NCI-H2196 (cell line): Measurements from ENCODE around the gene CHIT1.
"Not testable (repeated sequence)": the region's sequence is repeated elsewhere in the genome, so short reads cannot be mapped to it uniquely, and the experiment has no call there.

Source experiments
- DNase-seq: peaks from one replicate; lab custom pipeline; 2025; ENCODE audit not compliant: unreplicated experiment; lab: John Stamatoyannopoulos, UW

CHIT1 gene

DNA sequence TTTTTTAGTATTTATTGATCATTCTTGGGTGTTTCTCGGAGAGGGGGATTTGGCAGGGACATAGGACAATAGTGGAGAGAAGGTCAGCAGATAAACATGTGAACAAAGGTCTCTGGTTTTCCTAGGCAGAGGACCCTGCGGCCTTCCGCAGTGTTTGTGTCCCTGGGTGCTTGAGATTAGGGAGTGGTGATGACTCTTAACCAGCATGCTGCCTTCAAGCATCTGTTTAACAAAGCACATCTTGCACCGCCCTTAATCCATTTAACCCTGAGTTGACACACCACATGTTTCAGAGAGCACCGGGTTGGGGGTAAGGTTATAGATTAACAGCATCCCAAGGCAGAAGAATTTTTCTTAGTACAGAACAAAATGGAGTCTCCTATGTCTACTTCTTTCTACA, 36.7 kb upstream of the CHIT1 start:
- DNase-seq, result not testable (repeated sequence)

DNA sequence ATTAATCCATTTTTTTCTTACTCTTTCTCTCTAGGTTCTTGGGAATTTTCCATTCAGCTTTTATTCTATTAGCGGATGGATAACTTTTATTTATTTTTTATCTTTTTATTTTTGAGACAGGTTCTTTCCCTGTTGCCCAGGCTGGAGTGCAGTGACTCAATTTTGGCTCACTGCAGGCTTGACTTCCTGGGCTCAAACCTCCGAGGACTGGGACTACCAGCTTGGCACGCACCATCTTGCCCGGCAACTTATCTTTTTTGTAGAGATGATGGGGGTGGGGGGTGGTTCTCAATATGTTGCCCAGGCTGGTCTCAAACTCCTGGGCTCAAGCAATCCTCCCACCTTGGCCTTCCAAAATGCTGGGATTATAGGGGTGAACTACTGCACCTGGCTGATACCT, 36.1 kb upstream of the CHIT1 start:
- no peak for DNase-seq

DNA sequence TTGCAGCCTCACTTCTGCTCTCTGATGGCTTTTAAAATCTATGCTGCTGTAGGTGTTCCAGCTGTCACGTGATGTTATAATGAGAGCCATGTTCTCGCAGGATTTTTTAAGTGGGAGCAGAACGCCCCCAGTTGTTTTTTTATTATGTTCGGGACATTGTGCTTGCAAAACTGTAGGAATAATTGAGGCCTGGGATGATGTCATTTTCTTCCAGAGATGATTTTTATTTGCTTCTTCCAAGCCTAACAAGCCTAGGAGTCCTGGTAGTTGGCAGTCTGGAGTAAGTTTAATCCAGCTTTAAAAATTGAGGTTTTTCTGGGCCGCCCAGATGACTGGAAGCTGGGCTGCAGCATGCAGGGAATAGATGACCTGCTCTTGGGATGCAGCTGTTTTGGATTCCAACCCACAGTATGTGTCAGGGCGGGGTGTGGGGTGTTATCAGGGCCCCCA, 34.6 kb upstream of the CHIT1 start:
- DNase-seq, result no peak

DNA sequence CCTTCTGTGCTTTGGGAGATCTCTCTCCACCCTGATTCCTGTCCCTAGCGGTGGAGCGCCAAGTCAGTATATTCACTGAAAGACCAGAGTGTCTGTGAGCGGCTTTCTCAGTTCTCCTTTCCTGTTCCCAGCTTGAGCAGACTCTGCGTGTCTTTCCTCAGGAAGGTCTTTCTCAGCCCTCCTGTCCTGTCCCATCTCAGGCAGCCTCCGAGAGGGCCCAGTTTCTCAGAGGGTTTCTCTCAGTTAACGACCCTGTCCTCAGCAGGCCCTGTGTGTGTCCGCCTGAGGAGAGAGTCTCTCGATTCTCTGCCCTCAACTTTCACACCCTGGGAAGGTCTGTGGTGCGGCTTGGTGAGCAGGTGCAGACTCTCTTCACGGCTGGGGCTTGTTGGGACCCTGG, 34.0 kb upstream of the CHIT1 start:
- DNase-seq, result no peak

DNA sequence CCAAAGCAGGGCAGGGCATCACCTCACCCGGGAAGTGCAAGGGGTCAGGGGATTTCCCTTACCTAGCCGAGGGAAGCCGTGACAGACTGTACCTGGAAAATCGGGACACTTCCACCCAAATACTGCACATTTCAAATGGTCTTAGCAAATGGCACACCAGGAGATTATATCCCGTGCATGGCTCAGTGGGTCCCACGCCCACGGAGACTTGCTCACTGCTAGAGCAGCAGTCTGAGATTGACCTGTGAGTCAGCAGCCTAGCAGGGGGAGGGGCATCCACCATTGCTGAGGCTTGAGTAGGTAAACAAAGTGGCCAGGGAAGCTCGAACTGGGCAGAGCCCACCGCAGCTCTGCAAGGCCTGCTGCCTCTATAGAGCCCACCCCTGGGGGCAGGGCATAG, 27.2 kb upstream of the CHIT1 start:
- DNase-seq, result not testable (repeated sequence)

DNA sequence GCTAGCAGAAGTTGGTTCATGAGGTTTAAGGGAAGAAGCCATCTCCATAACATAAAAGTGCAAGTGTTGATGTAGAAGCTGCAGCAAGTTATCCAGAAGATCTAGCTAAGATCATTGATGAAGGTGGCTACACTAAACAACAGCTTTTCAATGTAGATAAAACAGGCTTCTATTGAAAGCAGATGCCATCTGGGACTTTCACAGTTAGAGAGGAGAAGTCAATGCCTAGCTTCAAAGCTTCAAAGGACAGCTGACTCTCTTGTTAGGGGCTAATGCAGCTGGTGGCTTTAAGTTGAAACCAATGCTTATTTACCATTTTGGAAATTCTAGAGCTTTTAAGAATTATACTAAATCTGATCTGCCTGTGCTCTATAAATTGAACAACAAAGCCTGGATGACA, 25.3 kb upstream of the CHIT1 start:
- DNase-seq, result not testable (repeated sequence)

DNA sequence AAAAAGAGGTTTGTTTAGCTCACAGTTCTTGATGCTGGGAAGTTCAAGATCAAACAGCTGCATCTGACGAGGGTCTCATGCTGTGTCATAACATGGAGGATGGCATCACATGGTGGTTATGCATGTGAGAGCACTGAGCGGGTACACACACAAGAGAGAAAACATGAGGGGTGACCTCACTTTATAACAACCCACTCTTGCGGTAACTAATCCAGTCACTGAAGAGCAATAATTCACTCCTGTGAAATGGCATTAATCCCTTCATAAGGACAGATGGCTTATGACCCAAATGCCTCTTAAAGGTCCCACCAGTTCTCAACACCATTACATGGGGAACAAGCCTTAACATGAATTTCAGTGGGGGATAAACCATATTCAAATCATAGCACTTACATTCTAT, 23.2 kb upstream of the CHIT1 start:
- no peak for DNase-seq

DNA sequence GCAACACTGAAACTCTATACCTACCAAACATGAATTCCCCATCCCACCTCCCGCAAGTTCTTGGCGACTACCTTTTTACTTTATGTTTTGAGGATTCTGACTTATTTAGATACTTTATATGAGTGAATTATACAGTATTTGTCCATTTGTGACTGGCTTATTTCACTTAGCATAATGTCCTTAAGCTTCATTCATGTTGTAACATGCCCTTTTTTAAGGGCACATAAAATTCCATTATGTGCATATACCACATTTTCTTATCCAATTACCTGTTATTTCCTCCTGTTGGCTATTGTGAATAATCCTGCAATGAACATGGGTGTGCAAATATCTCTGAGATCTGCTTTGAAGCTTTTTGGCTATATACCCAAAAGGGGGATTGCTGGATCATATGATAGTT, 22.0 kb upstream of the CHIT1 start:
- DNase-seq, result no peak

DNA sequence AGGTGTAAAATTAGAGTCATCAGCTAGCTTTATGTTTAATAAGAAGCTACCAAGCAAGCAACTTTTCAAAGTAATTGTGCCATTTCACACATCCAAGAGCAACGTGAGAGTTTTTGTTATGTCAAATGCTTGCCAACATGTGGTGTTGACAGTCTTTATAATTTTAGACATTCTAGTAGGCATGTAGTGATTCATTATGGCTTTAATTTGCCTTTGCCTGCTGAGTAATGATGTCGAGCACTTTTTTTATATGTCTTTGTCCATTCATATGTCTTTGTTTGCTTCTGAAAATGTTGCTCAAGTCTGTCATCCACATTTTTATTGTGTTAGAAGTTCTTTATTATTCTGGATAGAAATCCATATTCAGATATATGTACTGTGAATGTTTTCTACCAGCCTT, 21.4 kb upstream of the CHIT1 start:
- no peak for DNase-seq

DNA sequence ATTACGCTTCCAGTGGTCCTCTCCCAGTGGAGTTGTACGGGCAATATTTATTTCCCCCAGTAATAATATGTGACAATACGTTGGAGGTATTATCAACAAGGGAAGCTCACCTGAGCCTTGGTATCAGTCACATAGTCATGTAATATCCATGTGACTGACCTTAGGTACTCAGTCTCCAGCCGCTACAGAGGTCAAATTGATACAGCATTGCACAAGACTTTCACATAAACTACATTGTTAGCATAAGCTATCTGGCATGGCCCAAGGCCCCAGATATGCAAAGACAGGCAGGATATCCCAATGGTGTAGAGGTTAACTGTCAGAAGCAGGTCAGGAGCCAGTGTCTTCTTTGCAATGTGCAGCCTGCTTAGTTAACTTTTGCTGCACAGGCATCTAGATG, 15.3 kb upstream of the CHIT1 start:
- no peak for DNase-seq

DNA sequence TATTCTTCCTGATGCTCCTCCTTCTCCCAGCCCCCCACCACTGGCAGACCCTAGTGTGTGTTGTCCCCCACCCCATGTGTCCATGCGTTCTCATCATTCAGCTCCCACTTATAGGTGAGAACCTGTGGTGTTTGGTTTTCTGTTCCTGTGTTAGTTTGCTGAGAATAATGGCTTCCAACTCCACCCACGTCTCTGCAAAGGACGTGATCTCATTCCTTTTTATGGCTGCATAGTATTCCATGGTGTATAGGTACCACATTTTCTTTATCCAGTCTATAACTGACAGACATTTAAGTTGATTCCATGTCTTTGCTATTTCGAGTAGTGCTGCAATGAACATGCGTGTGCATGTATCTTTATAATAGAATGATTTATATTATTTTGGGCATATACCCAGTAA, 12.2 kb upstream of the CHIT1 start:
- DNase-seq, result not testable (repeated sequence)

DNA sequence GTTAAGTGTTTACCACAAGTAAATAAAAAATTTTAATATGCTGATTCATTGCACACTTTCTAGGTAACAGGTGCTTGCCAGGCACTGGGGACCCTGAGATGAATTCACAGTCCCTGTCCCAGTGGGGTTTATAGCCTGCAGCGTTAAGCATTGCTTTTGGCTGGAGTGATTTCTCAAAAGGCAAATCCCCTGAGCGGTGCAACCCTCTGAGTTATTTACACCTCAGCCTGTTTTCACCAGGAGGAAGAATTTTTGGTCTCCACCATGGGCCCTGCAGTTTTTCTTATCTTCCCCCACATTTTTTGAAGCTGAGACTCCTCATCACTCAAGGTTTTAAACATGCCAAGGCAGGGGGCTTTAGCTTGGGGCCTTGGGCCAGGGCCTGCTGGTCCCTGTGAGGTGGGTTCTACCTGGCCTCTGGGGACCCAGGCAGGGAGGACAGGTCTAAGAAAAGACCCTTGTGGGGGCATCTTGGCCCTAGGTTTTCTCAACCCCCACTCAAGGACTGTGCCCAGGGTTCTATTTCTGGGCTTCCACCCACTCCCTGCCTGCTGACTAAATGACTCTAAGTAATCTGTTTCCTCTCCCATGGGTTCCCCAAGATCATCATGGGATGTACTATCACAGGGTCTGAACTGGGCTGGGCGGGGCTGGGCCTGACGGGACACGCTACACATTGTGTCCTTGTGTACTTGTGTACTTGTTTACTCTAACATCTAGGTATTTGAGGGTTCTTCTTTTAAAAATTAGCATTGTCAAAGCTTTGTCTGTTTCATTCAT, 10.2 kb upstream of the CHIT1 start:
- DNase-seq, result no peak

DNA sequence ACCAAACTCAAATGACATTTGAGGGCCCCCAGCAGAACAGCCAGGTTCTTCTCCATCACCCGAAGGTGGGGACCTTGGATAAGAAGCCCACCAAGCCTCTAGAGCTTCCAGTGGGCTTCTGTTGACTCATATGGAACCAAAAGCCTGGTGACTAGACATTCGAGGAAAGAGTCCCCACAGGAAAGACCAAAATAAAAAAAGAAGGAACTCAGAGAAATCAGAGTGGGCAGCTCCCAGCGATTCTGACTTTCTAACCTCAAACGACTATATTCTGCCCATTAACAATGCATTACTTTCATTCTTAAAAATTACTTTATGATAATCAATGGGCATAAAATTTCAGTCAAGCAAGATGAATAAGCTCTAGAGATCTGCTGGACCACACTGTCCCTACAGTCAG, 9.6 kb upstream of the CHIT1 start:
- DNase-seq, result no peak

DNA sequence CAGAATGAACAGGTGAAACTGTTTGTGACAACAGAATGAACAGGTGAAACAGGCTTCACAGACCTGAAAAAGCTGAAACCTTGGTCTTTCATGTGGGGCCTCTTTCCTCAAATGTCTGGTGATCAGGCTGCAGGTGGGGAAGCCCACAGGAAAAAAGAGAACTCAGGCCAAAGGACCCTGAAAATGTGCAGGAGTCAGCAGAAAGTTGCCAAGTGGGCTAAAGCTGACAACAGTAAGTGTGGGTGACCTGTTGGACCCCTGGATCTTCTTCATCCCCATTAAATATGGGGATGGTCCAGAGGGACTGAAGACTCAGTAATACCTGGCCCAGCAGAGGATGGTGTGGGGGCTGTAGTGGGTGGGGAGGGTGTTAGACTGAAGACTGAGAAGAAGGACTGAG, 9.1 kb upstream of the CHIT1 start:
- no peak for DNase-seq

DNA sequence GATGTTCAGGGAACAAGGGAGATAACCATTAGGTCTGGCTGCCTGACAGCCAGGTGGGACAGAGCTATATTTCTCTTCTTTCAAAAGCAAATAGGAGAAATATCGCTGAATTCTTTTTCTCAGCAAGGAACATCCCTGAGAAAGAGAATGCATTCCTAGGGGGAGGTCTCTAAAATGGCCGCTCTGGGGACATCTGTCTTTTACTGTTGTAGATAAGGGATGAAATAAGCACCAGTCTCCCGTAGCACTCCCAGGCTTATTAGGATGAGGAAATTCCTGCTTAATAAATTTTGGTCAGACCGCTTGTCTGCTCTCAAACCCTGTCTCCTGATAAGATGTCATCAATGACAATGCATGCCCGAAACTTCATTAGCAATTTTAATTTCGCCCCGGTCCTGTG, 5.4 kb upstream of the CHIT1 start:
- not testable (repeated sequence) for DNase-seq

DNA sequence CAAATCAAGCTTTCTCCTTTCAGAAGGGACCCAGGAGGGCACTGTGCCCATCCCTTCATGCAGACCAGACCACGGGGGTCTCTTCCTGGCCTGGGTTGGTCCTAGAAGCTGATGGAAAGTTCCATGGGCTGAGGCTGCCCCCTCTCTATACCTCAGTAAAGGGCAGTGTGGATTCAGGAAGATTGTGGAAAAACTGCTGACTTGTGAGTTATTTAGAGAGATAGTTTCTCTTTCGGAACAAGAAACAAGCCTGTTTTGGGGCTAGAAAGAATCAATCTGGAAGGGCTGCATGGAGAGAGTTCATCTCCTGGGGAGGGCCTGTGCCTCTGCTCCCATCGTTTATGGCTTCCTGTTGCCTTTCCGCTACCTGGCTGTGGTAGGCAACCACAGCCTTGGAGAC, 803 bp downstream of the CHIT1 start:
- DNase-seq, result no peak

DNA sequence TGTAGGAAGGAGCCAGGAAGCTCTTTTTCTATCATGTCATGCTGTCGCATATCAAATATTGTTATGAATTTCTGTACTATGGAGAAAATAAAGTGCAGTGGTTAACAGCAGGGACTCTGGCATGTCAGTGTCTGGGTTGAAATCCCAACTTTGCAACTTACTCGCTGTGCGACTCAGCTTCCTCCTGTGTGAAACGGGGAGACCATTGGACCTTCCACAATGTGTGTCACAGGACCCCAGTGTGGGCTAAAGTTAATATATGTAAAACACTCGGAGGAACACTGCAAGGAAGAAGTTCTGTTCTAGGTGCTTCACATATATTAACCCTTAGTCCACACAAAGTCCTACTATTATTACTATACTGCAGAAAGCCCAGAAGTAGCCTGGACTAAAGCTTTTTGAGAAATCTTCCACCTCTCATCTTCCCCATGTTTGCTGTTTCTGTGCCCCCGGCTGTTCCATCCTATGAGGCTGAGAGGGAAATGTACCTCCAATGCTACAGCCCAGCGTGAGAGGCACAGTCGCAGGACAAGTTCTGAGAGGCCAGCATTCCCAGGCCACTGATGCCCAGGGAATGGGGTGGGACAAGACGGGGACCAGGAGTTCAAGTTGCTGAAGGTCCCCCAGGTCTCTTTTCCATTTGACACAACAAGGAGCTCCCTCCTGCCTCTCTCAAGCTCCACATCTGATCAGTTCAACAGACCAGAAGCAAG, 1.9 kb downstream of the CHIT1 start:
- DNase-seq, result no peak

DNA sequence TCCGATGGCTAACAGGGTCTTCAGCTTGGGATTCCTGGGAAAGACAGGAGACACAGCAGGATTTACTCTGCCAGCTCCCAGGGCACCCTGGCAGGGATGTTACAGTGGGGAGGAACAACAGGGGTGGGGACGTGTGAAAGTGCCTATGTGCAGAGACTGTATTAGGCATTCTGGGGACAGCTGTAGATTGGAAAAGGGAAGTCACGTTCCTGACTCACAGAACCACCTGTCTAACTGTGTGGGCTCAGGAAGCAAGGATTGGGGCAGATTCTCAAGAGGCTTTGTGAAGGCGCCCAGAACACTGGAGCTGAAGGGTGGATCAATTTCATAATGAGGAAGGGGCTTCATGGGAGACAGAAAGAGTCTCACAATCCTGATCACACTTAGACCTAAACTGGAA, 4.4 kb downstream of the CHIT1 start:
- DNase-seq, result no peak

DNA sequence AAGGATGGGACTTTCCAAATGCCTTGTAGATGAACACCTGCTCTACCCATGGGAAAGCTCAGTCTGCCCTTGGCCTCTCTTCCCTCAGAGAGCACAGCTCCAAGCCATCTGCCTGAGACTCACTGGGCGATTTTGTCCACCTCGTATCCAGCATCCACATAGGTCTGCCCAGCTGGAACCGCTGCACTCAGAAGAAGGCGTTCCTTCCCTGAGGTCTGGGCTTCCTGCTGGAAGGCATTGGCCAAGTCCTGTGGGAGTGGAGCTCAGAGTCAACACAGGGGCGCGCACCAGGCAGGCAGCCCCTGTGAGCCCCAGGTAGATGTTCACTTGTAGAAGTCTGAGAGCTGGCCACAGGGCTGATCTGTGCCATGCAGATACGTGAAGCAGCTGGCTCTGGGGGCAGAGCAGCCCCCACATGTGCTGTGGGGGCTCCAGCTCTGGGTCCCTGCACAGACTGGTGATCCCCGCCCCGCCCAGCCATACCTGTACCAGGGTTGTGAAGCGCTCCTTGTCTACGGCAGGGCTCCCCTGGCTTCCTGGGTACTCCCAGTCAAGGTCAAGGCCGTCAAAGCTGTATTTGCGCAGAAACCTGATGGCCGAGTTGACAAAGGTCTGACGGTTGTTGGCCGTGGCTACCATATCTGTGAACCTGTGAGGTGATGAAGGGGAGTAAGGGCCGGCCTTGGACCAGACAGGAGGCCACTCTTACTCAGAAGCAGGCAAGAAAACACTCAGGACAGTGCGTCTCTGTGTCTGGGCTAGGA, 6.3 kb downstream of the CHIT1 start:
- DNase-seq, result no peak

DNA sequence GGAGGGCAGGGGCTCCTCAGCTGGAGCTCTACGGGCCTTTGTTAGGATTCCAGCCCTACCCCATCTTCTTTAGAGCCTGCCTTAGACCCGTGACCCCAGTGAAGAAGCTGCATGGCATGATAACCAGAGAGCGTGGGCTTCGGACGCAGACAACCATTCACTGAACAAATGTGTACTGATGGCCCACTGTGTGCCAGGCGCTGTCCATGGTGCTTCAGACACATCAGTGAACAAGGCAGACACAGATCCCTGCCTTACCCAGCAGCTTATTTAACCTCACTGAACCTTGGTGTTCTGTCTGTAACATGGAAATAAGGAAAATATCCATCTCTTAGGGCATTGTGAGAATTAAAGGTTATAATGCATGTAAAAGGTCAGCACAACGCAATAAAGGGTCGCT, 9.5 kb downstream of the CHIT1 start:
- no peak for DNase-seq

DNA sequence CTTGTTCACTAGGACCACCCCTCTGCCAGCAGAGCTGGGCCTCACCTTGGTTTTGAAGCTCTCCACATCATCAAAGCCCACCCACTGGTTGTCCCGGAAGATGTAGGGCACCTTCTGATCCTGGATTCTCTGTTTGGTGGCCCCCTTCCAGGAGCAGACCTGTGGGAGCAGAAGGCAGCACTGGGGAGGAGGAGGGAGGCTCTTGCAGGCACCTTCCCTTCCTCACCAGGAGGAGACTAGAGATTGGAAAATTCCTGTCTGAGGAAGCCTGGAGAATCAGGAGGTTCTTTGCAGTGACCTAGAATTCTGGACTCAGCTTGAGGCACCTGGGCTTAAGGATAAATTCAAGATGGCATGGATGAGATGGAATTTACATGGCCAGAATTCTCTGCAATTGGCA, 10.3 kb downstream of the CHIT1 start:
- DNase-seq, result no peak

DNA sequence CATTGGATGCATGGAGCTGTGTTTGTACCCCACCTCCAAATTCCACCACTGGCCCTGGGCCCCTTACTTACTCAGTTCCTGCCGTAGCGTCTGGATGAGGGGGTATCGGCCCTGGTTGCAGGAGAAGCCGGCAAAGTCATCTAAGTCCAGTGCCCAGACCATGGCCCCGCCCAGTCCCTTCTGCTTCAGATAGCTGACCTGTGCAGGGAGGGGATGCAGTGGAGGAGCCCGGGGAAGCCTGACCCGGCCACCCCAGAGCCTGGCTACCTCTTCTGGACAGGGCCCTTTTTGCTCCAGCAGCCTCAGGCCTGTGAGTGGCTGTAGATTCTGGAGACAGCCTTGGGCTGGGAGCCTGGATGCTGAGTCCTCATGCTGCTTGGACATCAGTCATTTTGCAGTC, 11.8 kb downstream of the CHIT1 start:
- DNase-seq, result no peak
